Neural cell (in vitro differentiated cells): ENCODE measurements around the gene GSDME. TPM values are rescaled to one million over a fixed set of nuclear protein-coding genes. Genes with fewer than 3 reads are reported as not detected.

Source experiments
- H2AFZ ChIP-seq: fragments of 200-600, 300-800 bp; sonication (generic), shearing (Covaris generic); 2 replicates; pipeline ENCODE4 v1.6.0; 2014; ENCODE audit warnings: low read depth, mild to moderate bottlenecking, antibody characterized with exemption, low read length, moderate library complexity
- H3F3A ChIP-seq: fragments of 200-600 bp; shearing (Covaris generic); 2 replicates; pipeline ENCODE4 v1.6.1; 2016; ENCODE audit warnings: mild to moderate bottlenecking, moderate library complexity, mixed read lengths, antibody characterized with exemption, low read length; ENCODE audit not compliant: insufficient read depth, poor library complexity, severe bottlenecking
- H3K27ac ChIP-seq: fragments of 200-600, 300-800 bp; sonication (generic), shearing (Covaris generic); 2 replicates; pipeline ENCODE4 v1.5.1; 2014; ENCODE audit warnings: mild to moderate bottlenecking, low read length, moderate library complexity
- H3K27me3 ChIP-seq: fragments of 300-800, 200-600 bp; sonication (generic), shearing (Covaris generic); 2 replicates; pipeline ENCODE4 v1.6.0; 2014; ENCODE audit warnings: mild to moderate bottlenecking, low read depth, low read length, moderate library complexity; ENCODE audit not compliant: insufficient read depth
- H3K36me3 ChIP-seq: fragments of 300-800, 200-600 bp; sonication (generic), shearing (Covaris generic); 2 replicates; pipeline ENCODE4 v1.5.1; 2014; ENCODE audit warnings: mild to moderate bottlenecking, antibody characterized with exemption, low read length, moderate library complexity; ENCODE audit not compliant: insufficient read depth
- H3K4me2 ChIP-seq: fragments of 300-800, 200-600 bp; sonication (generic), shearing (Covaris generic); 2 replicates; pipeline ENCODE4 v1.6.0; 2014; ENCODE audit warnings: mild to moderate bottlenecking, low read length
- H3K4me3 ChIP-seq: fragments of 300-800, 200-600 bp; sonication (generic), shearing (Covaris generic); 2 replicates; pipeline ENCODE4 v1.5.1; 2014; ENCODE audit warnings: mild to moderate bottlenecking, low read length, moderate library complexity
- H3K79me2 ChIP-seq: fragments of 200-600 bp; shearing (Covaris generic); replicated peaks from 2 replicates; pipeline ENCODE4 v1.6.0; 2014; ENCODE audit warnings: mild to moderate bottlenecking, low read length, moderate library complexity; ENCODE audit not compliant: insufficient read depth
- H3K9ac ChIP-seq: fragments of 300-800, 200-600 bp; sonication (generic), shearing (Covaris generic); 2 replicates; pipeline ENCODE4 v1.6.1; 2016; ENCODE audit warnings: mild to moderate bottlenecking, low read length, mixed read lengths
- H3K9me2 ChIP-seq: fragments of 200-600 bp; shearing (Covaris generic); 2 replicates; pipeline ENCODE4 v1.6.1; 2016; ENCODE audit warnings: mild to moderate bottlenecking, low read length, mixed read lengths; ENCODE audit not compliant: insufficient read depth
- H3K9me3 ChIP-seq: fragments of 200-600, 300-800 bp; sonication (generic), shearing (Covaris generic); 2 replicates; pipeline ENCODE4 v1.6.1; 2016; ENCODE audit warnings: mild to moderate bottlenecking, mixed run types, low read length, moderate library complexity, mixed read lengths
- H4K20me1 ChIP-seq: fragments of 200-600 bp; shearing (Covaris generic); 2 replicates; pipeline ENCODE4 v1.6.1; 2016; ENCODE audit warnings: mild to moderate bottlenecking, mixed run types; ENCODE audit not compliant: insufficient read depth
- CTCF ChIP-seq: fragments of 450-650 bp; IDR thresholded peaks from 2 replicates; pipeline ENCODE4 v1.5.1; 2014; ENCODE audit warnings: antibody characterized with exemption, mild to moderate bottlenecking, moderate library complexity; ENCODE audit not compliant: poor library complexity, severe bottlenecking
- EP300 ChIP-seq: fragments of 450-650 bp; conservative IDR thresholded peaks from 2 replicates; pipeline ENCODE4 v1.6.1; 2014; ENCODE audit warnings: antibody characterized with exemption, mild to moderate bottlenecking, moderate library complexity; ENCODE audit not compliant: poor library complexity, severe bottlenecking
- EZH2 ChIP-seq: fragments of 200-600, 300-800 bp; shearing (Covaris generic), sonication (generic); IDR thresholded peaks from 2 replicates; pipeline ENCODE4 v1.6.1; 2014; ENCODE audit warnings: antibody characterized with exemption, low read length, borderline replicate concordance, mild to moderate bottlenecking; ENCODE audit not compliant: insufficient read depth, poor library complexity, severe bottlenecking
- MXI1 ChIP-seq: fragments of 450-650 bp; conservative IDR thresholded peaks from 2 replicates; pipeline ENCODE4 v1.6.1; 2014; ENCODE audit warnings: antibody characterized with exemption, mild to moderate bottlenecking; ENCODE audit not compliant: poor library complexity, severe bottlenecking
- POLR2AphosphoS5 ChIP-seq: IDR thresholded peaks from 2 replicates; pipeline ENCODE4 v1.6.1; 2012
- RAD21 ChIP-seq: fragments of 450-650 bp; conservative IDR thresholded peaks from 2 replicates; pipeline ENCODE4 v1.6.1; 2014; ENCODE audit warnings: antibody characterized with exemption, mild to moderate bottlenecking, moderate library complexity
- REST ChIP-seq: IDR thresholded peaks from 2 replicates; pipeline ENCODE4 v1.6.1; 2012; ENCODE audit warnings: borderline replicate concordance
- SMC3 ChIP-seq: fragments of 450-650 bp; conservative IDR thresholded peaks from 2 replicates; pipeline ENCODE4 v1.6.1; 2014; ENCODE audit warnings: antibody characterized with exemption, mild to moderate bottlenecking, moderate library complexity; ENCODE audit not compliant: poor library complexity
- TAF1 ChIP-seq: IDR thresholded peaks from 2 replicates; pipeline ENCODE4 v1.6.1; 2012; ENCODE audit warnings: low read depth
- polyA plus RNA-seq: library from polyadenylated mRNA; depleted of rRNA; stranded (reverse); fragments of >200 nt; gene quantifications from 2 replicates; pipeline ENCODE4 v1.2.3, GENCODE V29; 2014

Gene GSDME
- polyA plus RNA-seq, 1 donor from 2014 or later = 42.9 TPM

GRCh38 chr7:24718977-24719491 is 38.2 kb downstream of the GSDME start:
- Histone ChIP-seq H3K4me3 (no peak overlapping the region), H3K9me2 (no peaks in the 10 kb centered on the region), H3K36me3 (no peaks in the 10 kb centered on the region), H3K27ac (no peak overlapping the region), H4K20me1 (no peaks in the 10 kb centered on the region), H3K9me3 (no peaks in the 10 kb centered on the region), H3F3A (no peaks in the 10 kb centered on the region), H2AFZ (no peak overlapping the region), H3K4me2 (no peak overlapping the region), H3K27me3 (no peaks in the 10 kb centered on the region), H3K79me2 (no peaks in the 10 kb centered on the region), H3K9ac (no peak overlapping the region)
- TF ChIP-seq SMC3 (no peak), EP300 (no peak), MXI1 (no peak)

GRCh38 chr7:24718431-24718831 is 38.8 kb downstream of the GSDME start:
- H3K9me3 ChIP-seq = no peaks in the 10 kb centered on the region
- H3K36me3 ChIP-seq = no peaks in the 10 kb centered on the region
- no peaks in the 10 kb centered on the region for H3K79me2 ChIP-seq
- H3K27me3 ChIP-seq = no peaks in the 10 kb centered on the region
- TF ChIP-seq RAD21 (no peak), EZH2 (no peak), TAF1 (no peak), POLR2AphosphoS5 (no peak), REST (no peak), SMC3 (no peak), MXI1 (no peak), EP300 (no peak), CTCF (no peak)
- H3K9me2 ChIP-seq = no peaks in the 10 kb centered on the region
- no peaks in the 10 kb centered on the region for H3F3A ChIP-seq
- no peak overlapping the region for H3K9ac ChIP-seq
- no peak overlapping the region for H2AFZ ChIP-seq
- no peaks in the 10 kb centered on the region for H4K20me1 ChIP-seq
- H3K4me3 ChIP-seq = no peak overlapping the region
- H3K4me2 ChIP-seq = no peak overlapping the region
- no peak overlapping the region for H3K27ac ChIP-seq
